GM23248 (cell line): ENCODE data around the gene C1QTNF4. TPM values are rescaled to one million over a fixed set of nuclear protein-coding genes. Genes with fewer than 3 reads are reported as not detected.

Experiments
- DNase-seq: peaks from one replicate; pipeline ENCODE4 v3.0.0-alpha.2; 2015
- H2AFZ ChIP-seq: fragments of 200-600 bp; sonication (generic); 2 replicates; pipeline ENCODE4 v1.6.1; 2016; ENCODE audit warnings: antibody characterized with exemption
- H3F3A ChIP-seq: fragments of 200-600 bp; sonication (generic); 2 replicates; pipeline ENCODE4 v1.6.1; 2016; ENCODE audit warnings: mild to moderate bottlenecking, antibody characterized with exemption, mixed run types; ENCODE audit not compliant: insufficient read depth
- H3K27ac ChIP-seq: fragments of 200-600 bp; sonication (generic); 2 replicates; pipeline ENCODE4 v1.5.1; 2016; ENCODE audit warnings: mild to moderate bottlenecking
- H3K27me3 ChIP-seq: fragments of 200-600 bp; sonication (generic); replicated peaks from 2 replicates; pipeline ENCODE4 v1.6.1; 2016; ENCODE audit warnings: mild to moderate bottlenecking; ENCODE audit not compliant: insufficient read depth
- H3K36me3 ChIP-seq: fragments of 200-600 bp; sonication (generic); 2 replicates; pipeline ENCODE4 v1.6.1; 2016; ENCODE audit warnings: low read depth, mild to moderate bottlenecking
- H3K4me1 ChIP-seq: fragments of 200-600 bp; sonication (generic); 2 replicates; pipeline ENCODE4 v1.6.1; 2016; ENCODE audit warnings: mild to moderate bottlenecking; ENCODE audit not compliant: insufficient read depth
- H3K4me2 ChIP-seq: fragments of 200-600 bp; sonication (generic); one replicate; pipeline ENCODE4 v1.6.1; 2016; ENCODE audit warnings: mild to moderate bottlenecking; ENCODE audit not compliant: unreplicated experiment
- H3K4me3 ChIP-seq: fragments of 200-600 bp; sonication (generic); 2 replicates; pipeline ENCODE4 v1.5.1; 2016; ENCODE audit warnings: mild to moderate bottlenecking
- H3K79me2 ChIP-seq: fragments of 200-600 bp; sonication (generic); 2 replicates; pipeline ENCODE4 v1.6.1; 2016; ENCODE audit warnings: mild to moderate bottlenecking; ENCODE audit not compliant: insufficient read depth
- H3K9ac ChIP-seq: fragments of 200-600 bp; sonication (generic); 2 replicates; pipeline ENCODE4 v1.6.1; 2016; ENCODE audit warnings: mild to moderate bottlenecking
- H3K9me2 ChIP-seq: fragments of 200-600 bp; sonication (generic); 2 replicates; pipeline ENCODE4 v1.6.1; 2016; ENCODE audit warnings: mixed run types, mild to moderate bottlenecking, moderate library complexity; ENCODE audit not compliant: insufficient read depth
- H3K9me3 ChIP-seq: fragments of 200-600 bp; sonication (generic); one replicate; pipeline ENCODE4 v1.6.1; 2017; ENCODE audit warnings: low read depth
- H4K20me1 ChIP-seq: fragments of 200-600 bp; sonication (generic); 2 replicates; pipeline ENCODE4 v1.6.0; 2016; ENCODE audit not compliant: insufficient read depth
- EZH2 ChIP-seq: fragments of 200-600 bp; sonication (generic); IDR thresholded peaks from 2 replicates; pipeline ENCODE4 v1.6.1; 2018; ENCODE audit warnings: antibody characterized with exemption, mild to moderate bottlenecking; ENCODE audit not compliant: insufficient read depth, poor library complexity, severe bottlenecking
- EZH2phosphoT487 ChIP-seq: fragments of 200-600 bp; sonication (generic); IDR thresholded peaks from 2 replicates; pipeline ENCODE4 v1.6.1; 2018; ENCODE audit warnings: antibody characterized with exemption, moderate library complexity, mild to moderate bottlenecking, low read depth; ENCODE audit not compliant: insufficient read depth
- WGBS, 2 experiments: methylation state at CpG; one replicate each; pipeline ENCODE4 v1.1.6; 2015 to 2017; ENCODE audit warnings: low lambda C conversion rate in 2 of 2, low coverage in 1 of 2; ENCODE audit errors: missing lambda C conversion rate in 2 of 2; 5-methylcytosine and 5-hydroxymethylcytosine counted together
- in situ Hi-C: fragments of 300-500 bp; cut with MboI; formaldehyde crosslinking; loops from 2 replicates; pipeline ENCODE4 v1.15.0; 2020
- polyA plus RNA-seq: library from polyadenylated mRNA; unstranded; fragments of >200 nt; fragmentation: Nextera tagmentation; extraction: Ambion mirVana; gene quantifications from 2 replicates; pipeline ENCODE4 v1.2.1, GENCODE V29; 2016
- small RNA-seq: library from RNA; depleted of rRNA; stranded (forward); fragments of <200 nt; gene quantifications from one replicate; pipeline ENCODE3, GENCODE V24; 2014; ENCODE audit warnings: low read depth, low replicate concordance
- total RNA-seq: library from RNA; depleted of rRNA; stranded (reverse); fragments of >200 nt; shearing (Covaris generic); gene quantifications from 2 replicates; pipeline ENCODE4 v1.2.3, GENCODE V29; 2014; rRNA removed

C1QTNF4 gene
- total and polyA plus RNA-seq, 2 experiments from 2014 or later: 0.11 TPM; not detected in 1

DNA sequence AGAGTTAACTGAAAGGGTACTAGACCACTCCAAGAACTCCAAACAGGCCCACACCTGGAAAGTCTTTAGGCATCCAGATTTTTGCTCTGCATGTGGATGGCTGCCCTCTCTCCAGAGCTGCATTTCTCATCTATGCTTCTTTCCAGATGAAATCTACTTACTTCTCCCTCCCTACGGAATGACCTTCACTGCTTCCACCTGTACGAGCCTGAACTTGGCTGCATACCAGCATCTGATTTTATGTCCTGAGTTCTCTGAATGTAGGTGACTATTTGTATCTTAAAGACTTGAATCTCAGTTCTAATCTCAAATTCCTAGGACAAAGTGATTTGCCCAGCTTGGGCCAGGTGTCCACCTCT is 54.6 kb downstream of the C1QTNF4 start:
- H3K9me2 ChIP-seq: no peaks in the 10 kb centered on the region
- H3K4me1 ChIP-seq: peaks cover 25% of the 10 kb centered on the region
- TF ChIP-seq EZH2phosphoT487 (no peak), EZH2 (no peak)
- H4K20me1 ChIP-seq: peaks cover 53% of the 10 kb centered on the region
- peaks cover 38% of the 10 kb centered on the region for H3F3A ChIP-seq
- H3K4me3 ChIP-seq: 0 out of 2 replicates have a peak overlapping the region, but pooled peaks have one; percentile 26
- H3K36me3 ChIP-seq: peaks cover 6% of the 10 kb centered on the region; the same call in 1 of the 2 replicates
- no peak for DNase-seq
- no peak overlapping the region for H3K9ac ChIP-seq
- H3K4me2 ChIP-seq: peak overlapping the region; percentile 78
- H3K79me2 ChIP-seq: peaks cover 95% of the 10 kb centered on the region
- H3K27me3 ChIP-seq: no peaks in the 10 kb centered on the region
- peak overlapping the region; percentile 57 for H3K27ac ChIP-seq
- 90 to 94% methylated on average over 2 of the region's 2 CpGs for WGBS, 2 experiments
- H3K9me3 ChIP-seq: no peaks in the 10 kb centered on the region
- no peak overlapping the region for H2AFZ ChIP-seq
- in situ Hi-C loops: no loop called here

Small RNA genes within 50 kb of the gene (small RNA-seq; reads per million reads assigned to genes)
- gene RN7SL652P (not detected), gene RNU5E-10P (1.5 reads per million, percentile 58 among the genes with 10 or more reads in this experiment)

Other genes with a start within 250 kb of the C1QTNF4 start
- gene MYBPC3, start 241.7 kb downstream of the C1QTNF4 start, total RNA-seq: not detected in 2 replicates
- gene MYBPC3, start 241.7 kb downstream of the C1QTNF4 start, polyA plus RNA-seq: 0.08 TPM in 1 of 2 replicates, not detected in the other
- not detected in 2 replicates for gene SPI1, start 215.9 kb downstream of the C1QTNF4 start, total RNA-seq
- gene SPI1, start 215.9 kb downstream of the C1QTNF4 start, polyA plus RNA-seq: 0.30 TPM in 1 of 2 replicates, not detected in the other
- 183 and 189 TPM in 2 replicates for gene SLC39A13, start 185.8 kb downstream of the C1QTNF4 start, total RNA-seq
- gene SLC39A13, start 185.8 kb downstream of the C1QTNF4 start, polyA plus RNA-seq: 175 and 183 TPM in 2 replicates
- 139 and 151 TPM in 2 replicates for gene PSMC3, start 168.0 kb downstream of the C1QTNF4 start, total RNA-seq
- 212 and 220 TPM in 2 replicates for gene PSMC3, start 168.0 kb downstream of the C1QTNF4 start, polyA plus RNA-seq
- 0.13 and 0.22 TPM in 2 replicates for gene RAPSN, start 145.3 kb downstream of the C1QTNF4 start, total RNA-seq
- gene RAPSN, start 145.3 kb downstream of the C1QTNF4 start, polyA plus RNA-seq: 0.11 TPM in 1 of 2 replicates, not detected in the other
- gene CELF1, start 41.3 kb downstream of the C1QTNF4 start, total RNA-seq: 70.9 and 71.6 TPM in 2 replicates
- gene CELF1, start 41.3 kb downstream of the C1QTNF4 start, polyA plus RNA-seq: 51.7 and 52.0 TPM in 2 replicates
- gene PTPMT1, start 28.8 kb downstream of the C1QTNF4 start, total RNA-seq: 68.7 and 90.2 TPM in 2 replicates
- gene PTPMT1, start 28.8 kb downstream of the C1QTNF4 start, polyA plus RNA-seq: 78.4 and 82.2 TPM in 2 replicates
- gene KBTBD4, start 15.4 kb downstream of the C1QTNF4 start, total RNA-seq: 26.6 and 35.5 TPM in 2 replicates
- 16.8 and 18.4 TPM in 2 replicates for gene KBTBD4, start 15.4 kb downstream of the C1QTNF4 start, polyA plus RNA-seq
- gene NDUFS3, start 15.3 kb downstream of the C1QTNF4 start, total RNA-seq: 52.5 and 80.8 TPM in 2 replicates
- 74.4 and 84.6 TPM in 2 replicates for gene NDUFS3, start 15.3 kb downstream of the C1QTNF4 start, polyA plus RNA-seq
- gene FAM180B, start 7.7 kb downstream of the C1QTNF4 start, total RNA-seq: not detected in 2 replicates
- gene FAM180B, start 7.7 kb downstream of the C1QTNF4 start, polyA plus RNA-seq: not detected in 2 replicates
- gene MTCH2, start 48.1 kb upstream of the C1QTNF4 start, total RNA-seq: 58.7 and 84.2 TPM in 2 replicates
- gene MTCH2, start 48.1 kb upstream of the C1QTNF4 start, polyA plus RNA-seq: 158 and 169 TPM in 2 replicates
- 0.63 and 2.7 TPM in 2 replicates for gene AGBL2, start 121.0 kb upstream of the C1QTNF4 start, total RNA-seq
- gene AGBL2, start 121.0 kb upstream of the C1QTNF4 start, polyA plus RNA-seq: 0.35 and 0.51 TPM in 2 replicates
- 33.1 and 42.6 TPM in 2 replicates for gene FNBP4, start 172.9 kb upstream of the C1QTNF4 start, total RNA-seq
- 29.0 and 34.3 TPM in 2 replicates for gene FNBP4, start 172.9 kb upstream of the C1QTNF4 start, polyA plus RNA-seq